ENCODE data around the gene CFAP46.
"Not testable (repeated sequence)": the region's sequence is repeated elsewhere in the genome, so short reads cannot be mapped to it uniquely, and the experiment has no call there.

Gene CFAP46

GRCh38 chr10:132804785-132805426, 137.5 kb downstream of the CFAP46 start:
- no peak for DNase-seq (ENCODE audit: low spot score)

DNA sequence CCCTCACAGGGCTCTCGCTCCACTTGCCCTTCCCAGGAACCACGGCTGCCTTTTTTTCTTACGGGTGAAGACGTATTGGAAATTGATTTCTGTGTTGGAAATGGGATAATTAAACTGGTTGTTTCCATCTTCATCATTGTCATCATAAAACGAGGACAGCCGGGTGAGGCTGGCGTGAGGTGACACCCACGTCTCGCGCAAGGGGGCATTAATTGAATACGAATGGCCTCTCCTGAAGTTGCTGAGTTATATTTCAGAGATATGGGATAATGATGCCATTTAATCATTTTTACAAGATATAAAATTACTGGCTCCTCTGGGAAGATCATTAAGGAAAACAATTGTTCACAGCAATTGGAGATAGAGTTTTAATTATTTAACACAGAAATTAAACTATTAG, 138.1 kb downstream of the CFAP46 start:
- DNase-seq (ENCODE audit: low spot score): no peak

DNA sequence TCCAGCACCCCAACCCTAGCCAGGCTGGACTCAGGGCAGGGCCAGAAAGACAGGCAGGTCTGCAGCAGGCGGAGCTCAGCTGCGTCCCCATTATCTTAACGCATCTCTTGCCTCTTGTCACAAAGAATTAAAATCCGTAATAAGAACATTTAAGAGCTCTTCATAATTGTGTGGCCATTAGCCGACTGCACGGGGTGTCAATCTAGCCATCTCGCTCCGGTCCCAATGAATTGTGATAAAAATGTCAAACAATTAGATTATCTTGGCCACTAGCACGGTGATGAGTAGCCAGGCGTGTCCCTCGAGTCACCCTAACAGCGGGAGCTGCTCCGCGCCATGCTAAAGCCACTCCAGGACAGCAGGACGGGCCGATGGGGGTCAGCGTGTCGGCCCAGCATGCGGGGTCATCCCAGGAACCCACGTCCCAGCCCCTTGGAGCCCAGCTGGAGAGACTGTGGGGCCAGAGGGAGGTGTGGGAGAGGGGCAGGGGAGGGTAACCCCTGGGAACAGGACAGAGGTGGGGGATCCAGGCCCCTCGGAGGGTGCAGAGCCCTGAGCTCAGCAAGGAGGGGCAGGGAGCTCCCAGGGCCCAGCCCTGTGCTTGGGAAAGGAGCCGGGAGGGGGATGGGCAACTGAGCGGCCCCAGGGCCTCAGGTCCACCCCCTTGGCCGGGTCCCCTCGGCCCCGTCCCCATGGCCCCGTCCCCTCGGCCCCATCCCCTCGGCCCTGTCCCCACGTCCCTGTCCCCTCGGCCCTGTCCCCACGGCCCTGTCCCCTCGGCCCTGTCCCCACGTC, 138.8 kb downstream of the CFAP46 start:
- no peak for DNase-seq (ENCODE audit: low spot score)

- no peak for DNase-seq (ENCODE audit: low spot score)
Observed at GRCh38 chr10:132802694-132803320, 139.6 kb downstream of the CFAP46 start.

DNA sequence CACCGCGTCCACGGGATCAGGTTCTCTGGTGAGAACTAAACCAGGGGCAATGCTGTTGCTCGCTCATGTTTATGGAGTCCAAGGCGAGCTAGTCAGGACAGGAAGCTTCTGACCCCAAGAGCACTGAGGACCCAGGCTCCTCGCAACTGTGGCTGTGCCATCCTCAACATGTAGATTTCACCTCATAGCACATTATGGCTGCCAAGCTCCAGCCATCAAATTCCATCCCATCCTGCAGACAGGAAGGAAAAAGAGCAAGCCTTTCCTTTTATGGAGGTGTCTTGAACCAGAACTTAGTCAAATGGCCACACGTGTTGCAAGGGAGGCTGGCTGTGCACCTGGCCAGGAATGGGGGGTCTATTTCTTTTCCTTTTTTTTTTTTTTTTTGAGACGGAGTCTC, 140.3 kb downstream of the CFAP46 start:
- DNase-seq (ENCODE audit: low spot score): no peak

- no peak for DNase-seq (ENCODE audit: low spot score)
Observed at GRCh38 chr10:132799865-132800264, 142.5 kb downstream of the CFAP46 start.

GRCh38 chr10:132798876-132799275, 143.5 kb downstream of the CFAP46 start:
- DNase-seq (ENCODE audit: low spot score): no peak

DNA sequence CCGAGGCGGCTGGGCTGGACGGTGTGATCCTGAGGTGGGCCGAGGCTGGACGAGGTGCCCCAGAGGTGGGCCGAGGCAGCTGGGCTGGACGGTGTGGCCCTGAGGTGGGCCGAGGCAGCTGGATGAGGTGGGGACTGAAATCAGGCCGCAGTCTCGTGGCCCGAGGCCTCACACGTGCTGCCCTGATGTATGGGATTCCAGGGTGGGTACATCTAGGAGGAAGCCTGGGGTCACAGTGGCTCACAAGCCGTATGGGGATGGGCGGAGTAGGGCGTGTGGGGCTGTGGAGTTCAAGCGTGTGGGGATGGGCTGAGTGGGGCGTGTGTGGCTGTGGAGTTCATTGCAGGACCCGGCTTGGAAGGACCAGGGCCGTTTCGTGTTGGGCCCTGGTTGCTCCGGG, 144.0 kb downstream of the CFAP46 start:
- no peak for DNase-seq (ENCODE audit: low spot score)

DNA sequence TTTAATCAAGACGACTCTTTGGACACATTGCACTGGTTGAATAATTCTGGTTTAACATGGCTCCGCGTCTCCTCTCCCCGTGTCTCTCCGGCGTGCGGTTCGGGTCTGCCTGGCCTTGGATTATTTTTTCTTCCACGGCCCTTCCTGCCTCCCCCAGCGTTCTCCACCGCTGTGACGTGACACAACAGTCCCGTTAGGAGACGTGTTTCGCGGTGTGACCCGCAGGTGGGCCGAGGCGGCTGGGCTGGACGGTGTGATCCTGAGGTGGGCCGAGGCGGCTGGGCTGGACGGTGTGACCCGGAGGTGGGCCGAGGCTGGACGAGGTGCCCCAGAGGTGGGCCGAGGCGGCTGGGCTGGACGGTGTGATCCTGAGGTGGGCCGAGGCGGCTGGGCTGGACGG, 144.4 kb downstream of the CFAP46 start:
- DNase-seq (ENCODE audit: low spot score): not testable (repeated sequence)

DNA sequence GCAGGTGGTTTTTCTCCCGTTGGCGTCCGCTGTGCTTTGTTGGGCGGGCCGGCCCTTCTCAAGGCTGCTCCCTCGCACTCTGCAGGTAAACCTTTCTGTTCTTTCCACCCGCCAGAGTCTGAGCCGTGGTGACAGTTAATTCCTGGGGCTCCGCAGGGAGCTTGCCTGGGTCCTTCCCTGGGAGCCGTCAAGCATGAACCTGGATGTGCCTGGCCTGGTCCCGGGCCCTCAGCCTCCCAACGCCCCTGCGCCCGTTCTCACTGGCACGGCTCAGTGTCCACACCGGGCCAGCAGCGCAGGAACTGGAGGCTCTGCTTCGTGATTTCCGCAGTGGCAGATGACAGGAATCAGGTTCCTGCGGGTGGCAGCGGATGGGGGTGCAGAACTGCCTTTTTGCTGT, 145.5 kb downstream of the CFAP46 start:
- DNase-seq (ENCODE audit: low spot score): no peak

GRCh38 chr10:132793871-132794849, 148.2 kb downstream of the CFAP46 start:
- DNase-seq (ENCODE audit: low spot score): no peak

GRCh38 chr10:132793213-132793612, 149.2 kb downstream of the CFAP46 start:
- DNase-seq (ENCODE audit: low spot score): no peak

GRCh38 chr10:132792796-132793195, 149.6 kb downstream of the CFAP46 start:
- no peak for DNase-seq (ENCODE audit: low spot score)

DNA sequence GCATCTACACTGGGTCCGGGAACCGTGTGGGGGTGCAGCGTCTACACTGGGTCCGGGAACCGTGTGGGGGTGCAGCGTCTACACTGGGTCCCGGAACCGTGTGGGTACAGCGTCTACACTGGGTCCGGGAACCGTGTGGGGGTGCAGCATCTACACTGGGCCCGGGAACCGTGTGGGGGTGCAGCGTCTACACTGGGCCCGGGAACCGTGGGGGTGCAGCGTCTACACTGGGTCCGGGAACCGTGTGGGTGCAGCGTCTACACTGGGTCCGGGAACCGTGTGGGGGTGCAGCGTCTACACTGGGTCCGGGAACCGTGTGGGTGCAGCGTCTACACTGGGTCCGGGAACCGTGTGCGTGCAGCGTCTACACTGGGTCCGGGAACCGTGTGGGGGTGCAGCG, 150.3 kb downstream of the CFAP46 start:
- not testable (repeated sequence) for DNase-seq (ENCODE audit: low spot score)

DNA sequence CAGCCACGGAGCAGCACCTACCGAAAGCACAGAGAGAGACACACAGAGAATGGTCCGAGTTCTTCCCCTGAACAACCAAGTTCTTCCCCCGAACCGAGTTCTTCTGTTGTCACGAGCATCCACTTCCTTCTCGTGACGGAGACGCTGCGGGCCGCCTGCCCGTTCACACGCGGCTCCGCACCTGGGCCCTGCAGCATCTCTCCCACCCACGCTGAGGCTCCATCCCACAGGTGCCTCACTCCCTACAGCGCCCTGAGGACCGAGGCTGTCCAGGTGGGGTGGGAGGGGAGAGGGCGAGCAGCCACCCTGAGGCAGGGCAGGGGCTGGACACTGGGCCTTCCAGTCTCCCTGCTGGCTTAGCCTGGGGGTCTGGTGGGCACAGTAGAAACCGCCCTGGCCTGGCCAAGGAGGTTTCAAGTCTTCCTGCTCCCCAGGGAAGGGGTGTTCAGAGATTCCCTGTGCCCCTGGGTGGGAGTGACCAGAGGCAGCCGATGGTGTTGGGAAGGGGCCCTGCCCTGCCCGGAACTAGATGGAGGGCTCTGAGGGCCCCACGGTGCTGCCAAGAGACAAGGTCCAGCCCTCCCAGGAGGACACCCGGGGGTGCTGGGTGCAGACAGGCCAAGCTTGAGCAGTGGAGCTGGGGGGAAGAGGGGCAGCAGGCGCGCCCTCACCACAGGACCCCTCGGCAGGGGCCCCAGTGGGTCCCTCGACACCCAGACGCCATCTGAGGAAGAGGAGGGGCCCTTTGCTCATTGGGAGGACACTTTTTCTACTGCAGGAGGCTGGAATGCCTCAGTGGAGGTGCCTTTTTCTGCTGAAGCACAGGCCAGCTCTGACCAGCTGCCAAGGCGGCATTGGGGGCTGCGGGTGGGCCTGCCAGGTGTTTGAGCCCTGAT, 151.2 kb downstream of the CFAP46 start:
- no peak for DNase-seq (ENCODE audit: low spot score)

DNA sequence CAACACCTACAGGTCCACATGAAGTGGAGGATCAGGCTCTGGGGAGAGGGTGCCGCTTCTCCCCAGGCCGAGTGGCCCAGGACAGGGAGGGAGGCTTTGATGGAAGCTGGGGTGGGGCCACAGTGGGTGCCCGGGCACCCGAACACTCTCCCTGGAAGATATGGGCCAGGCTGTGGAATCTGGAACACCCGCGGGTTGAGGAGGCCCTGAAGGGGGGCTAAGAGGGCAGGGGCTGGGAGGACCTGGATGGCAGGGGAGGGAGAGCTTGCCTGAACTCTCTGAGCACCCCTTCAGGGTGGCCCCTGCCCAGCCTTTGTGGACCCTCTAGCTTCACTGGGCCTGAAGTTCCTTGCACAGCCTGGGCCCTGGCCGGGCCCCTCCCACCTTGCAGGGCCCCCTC, 151.9 kb downstream of the CFAP46 start:
- DNase-seq (ENCODE audit: low spot score): no peak

DNA sequence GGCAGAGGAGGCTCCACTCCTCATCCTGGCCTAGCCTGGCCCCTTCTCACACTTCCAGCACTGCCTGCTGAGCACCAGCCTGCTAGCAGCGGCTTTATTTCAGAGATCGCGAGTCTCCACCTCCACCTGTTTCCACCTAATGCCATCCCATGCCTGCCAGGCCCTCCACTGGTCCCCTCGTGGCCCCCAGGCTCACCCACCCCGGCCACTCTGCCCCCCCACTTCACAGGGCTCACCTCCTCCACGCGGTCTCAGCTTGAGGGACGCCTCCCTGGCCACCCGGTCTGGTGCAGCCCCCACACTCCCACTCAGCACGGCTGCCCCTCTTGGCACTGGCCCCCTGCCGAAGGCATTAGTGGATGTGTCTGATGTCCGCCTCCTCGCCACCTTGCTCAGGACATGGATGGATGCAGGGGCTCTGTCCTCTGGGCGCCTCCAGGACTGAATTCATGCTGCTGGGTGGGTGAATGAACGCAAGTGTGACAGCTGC, 152.7 kb downstream of the CFAP46 start:
- DNase-seq (ENCODE audit: low spot score): no peak

GRCh38 chr10:132788831-132789219, 153.5 kb downstream of the CFAP46 start:
- DNase-seq (ENCODE audit: low spot score): no peak

DNA sequence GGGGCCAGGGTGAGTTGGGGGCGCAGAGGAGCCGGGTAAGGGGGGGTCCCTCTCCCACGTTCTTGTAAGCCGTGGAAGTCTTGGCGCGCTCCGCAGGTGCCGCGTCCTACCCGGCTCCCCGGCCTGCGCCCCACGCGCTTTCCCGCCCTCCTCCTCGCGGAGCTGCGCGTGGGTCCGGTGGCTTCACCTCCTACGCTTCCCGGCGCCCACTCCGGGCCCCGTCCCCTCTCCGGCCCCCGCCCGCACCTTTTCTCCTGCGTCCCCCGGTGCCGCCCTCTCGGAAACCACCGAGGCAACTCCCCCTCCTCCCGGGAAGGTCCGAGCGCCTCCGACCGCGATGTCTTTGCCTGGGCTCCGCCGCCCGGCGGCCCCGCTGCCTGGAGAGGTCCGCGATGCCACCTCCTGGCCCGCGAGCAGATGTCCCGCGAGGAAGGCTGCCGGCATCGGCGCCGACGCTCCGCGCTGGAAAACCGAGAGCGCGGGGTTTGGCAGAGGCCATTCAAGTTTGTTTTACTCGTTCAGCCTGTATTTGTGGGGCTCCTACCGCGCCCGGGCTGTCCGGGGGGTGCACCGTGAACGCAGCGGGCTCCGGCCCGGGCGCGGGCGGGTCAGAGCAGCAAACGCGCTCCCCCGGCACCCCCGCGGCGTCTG, 154.1 kb downstream of the CFAP46 start:
- no peak for DNase-seq (ENCODE audit: low spot score)

GRCh38 chr10:132787495-132788179, 154.7 kb downstream of the CFAP46 start:
- DNase-seq (ENCODE audit: low spot score): no peak

Measured in hematopoietic multipotent progenitor cell treated with erythropoietin and hydrocortisone succinate and interleukin-3 and kit ligand, for 17 days (in vitro differentiated cells).